HG02763 (cell line): ENCODE results near the gene SIN3A.
A peak's percentile ranks its signal among the peaks of the same experiment; 100 is the strongest.
"Not testable (repeated sequence)": the region's sequence is repeated elsewhere in the genome, so short reads cannot be mapped to it uniquely, and the experiment has no call there.

ENCODE experiments used
- ATAC-seq: cut with Tn5 transposase; IDR thresholded peaks from one replicate; pipeline ENCODE4 v1.9.1; 2021; ENCODE audit warnings: mild to moderate bottlenecking, moderate library complexity; ENCODE audit not compliant: unreplicated experiment

Gene SIN3A

GRCh38 chr15:75451674-75452363 lies at the start of gene SIN3A:
SIN3A (minus strand) TSS chr15:75451690; CDS start chr15:75430375, 21,315 bp downstream.
- ATAC-seq = peak; percentile 38

GRCh38 chr15:75493732-75494131 lies 42.2 kb upstream of the SIN3A start:
- no peak for ATAC-seq

GRCh38 chr15:75483961-75484360 lies 32.5 kb upstream of the SIN3A start:
- no peak for ATAC-seq

- not testable (repeated sequence) for ATAC-seq
Observed at GRCh38 chr15:75483556-75483955, 32.1 kb upstream of the SIN3A start.

- ATAC-seq = no peak
Observed at GRCh38 chr15:75483106-75483505, 31.6 kb upstream of the SIN3A start.

- ATAC-seq = not testable (repeated sequence)
Observed at GRCh38 chr15:75480463-75480862, 29.0 kb upstream of the SIN3A start.

- ATAC-seq = no peak
Observed at GRCh38 chr15:75479670-75480069, 28.2 kb upstream of the SIN3A start.

GRCh38 chr15:75477094-75477493 lies 25.6 kb upstream of the SIN3A start:
- ATAC-seq = not testable (repeated sequence)

GRCh38 chr15:75468913-75469598 lies 17.6 kb upstream of the SIN3A start:
- ATAC-seq = no peak

- ATAC-seq = no peak
Observed at GRCh38 chr15:75460646-75461045, 9.2 kb upstream of the SIN3A start.

GRCh38 chr15:75459581-75459980 lies 8.1 kb upstream of the SIN3A start:
- no peak for ATAC-seq

- no peak for ATAC-seq
Observed at GRCh38 chr15:75456710-75457109, 5.2 kb upstream of the SIN3A start.

GRCh38 chr15:75455982-75456531 lies 4.6 kb upstream of the SIN3A start:
- ATAC-seq = no peak

GRCh38 chr15:75455424-75455981 lies 4.0 kb upstream of the SIN3A start:
- ATAC-seq = no peak

- ATAC-seq = no peak
Observed at GRCh38 chr15:75454471-75455378, 3.2 kb upstream of the SIN3A start.

GRCh38 chr15:75453703-75454470 lies 2.4 kb upstream of the SIN3A start:
- peak; percentile 32 for ATAC-seq

- no peak for ATAC-seq
Observed at GRCh38 chr15:75452865-75453702, 1.6 kb upstream of the SIN3A start.

GRCh38 chr15:75452364-75452864 lies 924 bp upstream of the SIN3A start:
- ATAC-seq = no peak

GRCh38 chr15:75451202-75451673 lies 252 bp downstream of the SIN3A start:
- ATAC-seq = no peak
